Subcutaneous abdominal adipose tissue (tissue), 5 donors: ENCODE measurements around the gene CFAP20.
A peak's percentile ranks its signal among the peaks of the same experiment; 100 is the strongest.

Experiments
- H3K27ac ChIP-seq: one replicate; pipeline ENCODE4 v1.7.0; 2013; ENCODE audit warnings: low read depth, mild to moderate bottlenecking, inconsistent platforms, low read length, moderate library complexity
- H3K27me3 ChIP-seq, 5 donors: one replicate each; pipeline ENCODE4 v1.7.0; 2013; ENCODE audit warnings: low read length in 5 of 5, inconsistent platforms in 1 of 5; ENCODE audit not compliant: control insufficient read depth in 5 of 5, insufficient read depth in 4 of 5
- H3K36me3 ChIP-seq, 5 donors: one replicate each; pipeline ENCODE4 v1.7.0; 2013; ENCODE audit warnings: low read length in 5 of 5; ENCODE audit not compliant: control insufficient read depth in 5 of 5, insufficient read depth in 5 of 5
- H3K4me1 ChIP-seq, 5 donors: one replicate each; pipeline ENCODE4 v1.7.0; 2013; ENCODE audit warnings: low read length in 5 of 5, mild to moderate bottlenecking in 3 of 5, moderate library complexity in 1 of 5; ENCODE audit not compliant: control insufficient read depth in 5 of 5, insufficient read depth in 5 of 5
- H3K4me3 ChIP-seq, 5 donors: one replicate each; pipeline ENCODE4 v1.7.0; 2013; ENCODE audit warnings: low read length in 5 of 5, low read depth in 1 of 5
- H3K9ac ChIP-seq, 5 donors: one replicate each; pipeline ENCODE4 v1.7.0; 2013; ENCODE audit warnings: low read length in 5 of 5, mild to moderate bottlenecking in 4 of 5, moderate library complexity in 3 of 5
- H3K9me3 ChIP-seq, 5 donors: one replicate each; pipeline ENCODE4 v1.7.0; 2013; ENCODE audit warnings: low read length in 5 of 5; ENCODE audit not compliant: control insufficient read depth in 5 of 5
- donor health status: healthy.
- donor health status: healthy.
- donor health status: healthy.
- donor health status: healthy.
- donor health status: healthy.

CFAP20 gene

DNA sequence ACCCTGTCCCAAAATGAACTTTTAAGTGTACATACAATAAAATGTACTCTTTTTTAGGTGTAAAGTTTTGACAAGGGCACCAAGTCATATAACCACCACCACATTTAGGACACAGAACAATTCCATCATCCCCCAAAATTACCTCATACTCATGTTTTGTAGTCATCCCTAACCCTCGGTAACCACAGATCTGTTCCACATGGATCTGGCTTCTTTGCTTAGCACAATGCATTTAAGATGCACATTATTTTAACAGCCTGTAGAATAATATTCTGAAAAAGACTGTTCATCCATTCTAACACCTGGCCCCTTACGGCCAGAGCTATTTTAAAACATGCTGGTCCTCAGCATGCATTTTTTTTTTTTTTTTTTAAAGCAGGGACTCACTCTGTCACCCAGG is 25.2 kb upstream of the CFAP20 start:
- Histone ChIP-seq H3K27me3 (no peaks in the 10 kb centered on the region), H3K36me3 (peaks cover under 1 to 26% (median 13%) of the 10 kb centered on the region in 5 donors), H3K4me3 (no peak overlapping the region), H3K27ac (no peak overlapping the region), H3K4me1 (no peaks in the 10 kb centered on the region), H3K9me3 (no peaks in the 10 kb centered on the region), H3K9ac (no peak overlapping the region)

DNA sequence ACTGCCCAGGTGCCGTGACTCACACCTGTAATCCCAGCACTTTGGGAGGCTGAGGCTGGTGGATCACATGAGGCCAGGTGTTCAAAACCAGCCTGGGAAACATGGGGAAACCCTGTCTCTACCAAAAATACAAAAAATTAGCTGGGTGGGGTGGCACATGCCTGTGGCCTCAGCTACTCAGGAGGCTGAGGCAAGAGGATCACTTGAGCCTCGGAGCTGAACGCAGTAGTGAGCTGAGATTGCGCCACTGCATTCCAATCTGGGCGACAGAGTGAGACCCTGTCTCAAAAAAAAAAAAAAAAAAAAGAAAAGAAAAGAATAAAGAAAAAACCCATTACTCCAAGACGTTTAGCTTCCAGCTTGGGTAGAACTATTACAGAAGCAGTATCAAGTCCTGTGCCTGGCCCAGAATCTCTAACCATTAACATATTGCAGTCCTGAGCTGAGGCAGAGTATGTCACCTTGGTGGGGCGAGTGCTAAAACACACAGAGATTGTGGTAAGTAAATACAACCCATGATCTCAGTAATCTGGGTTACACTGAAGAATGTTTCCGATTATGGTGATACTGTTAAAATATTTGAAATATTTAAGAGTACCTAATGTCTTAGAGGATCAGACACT is 23.2 kb upstream of the CFAP20 start:
- no peaks in the 10 kb centered on the region for H3K27me3 ChIP-seq
- peaks cover 0 to 7% (median 4%) of the 10 kb centered on the region in 5 donors for H3K36me3 ChIP-seq
- no peaks in the 10 kb centered on the region for H3K9me3 ChIP-seq
- no peak overlapping the region for H3K9ac ChIP-seq
- H3K4me1 ChIP-seq = no peaks in the 10 kb centered on the region
- no peak overlapping the region for H3K4me3 ChIP-seq
- no peak overlapping the region for H3K27ac ChIP-seq

DNA sequence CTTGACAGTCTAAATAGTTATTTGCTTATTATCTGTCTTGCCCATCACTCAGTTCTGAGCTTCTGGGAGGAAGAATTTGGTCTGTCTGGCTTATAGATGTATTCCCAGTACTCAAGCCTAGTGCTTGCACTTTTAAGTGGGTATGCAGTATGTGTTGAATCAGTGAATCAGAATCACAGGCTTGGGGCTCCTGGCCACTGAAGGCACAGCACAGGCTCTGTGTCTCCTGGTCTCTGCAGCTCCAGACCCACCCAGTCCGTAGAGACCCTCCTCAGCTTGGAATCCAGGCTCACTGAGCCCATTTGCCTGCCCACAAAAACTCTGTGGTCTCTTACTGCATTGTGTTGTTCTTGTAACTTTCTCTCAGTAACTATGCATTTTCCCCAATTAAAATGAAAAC is 19.3 kb upstream of the CFAP20 start:
- Histone ChIP-seq H3K27ac (no peak overlapping the region), H3K9ac (no peak overlapping the region), H3K4me3 (no peak overlapping the region), H3K4me1 (no peaks in the 10 kb centered on the region), H3K36me3 (no peaks in the 10 kb centered on the region), H3K9me3 (no peaks in the 10 kb centered on the region), H3K27me3 (no peaks in the 10 kb centered on the region)

DNA sequence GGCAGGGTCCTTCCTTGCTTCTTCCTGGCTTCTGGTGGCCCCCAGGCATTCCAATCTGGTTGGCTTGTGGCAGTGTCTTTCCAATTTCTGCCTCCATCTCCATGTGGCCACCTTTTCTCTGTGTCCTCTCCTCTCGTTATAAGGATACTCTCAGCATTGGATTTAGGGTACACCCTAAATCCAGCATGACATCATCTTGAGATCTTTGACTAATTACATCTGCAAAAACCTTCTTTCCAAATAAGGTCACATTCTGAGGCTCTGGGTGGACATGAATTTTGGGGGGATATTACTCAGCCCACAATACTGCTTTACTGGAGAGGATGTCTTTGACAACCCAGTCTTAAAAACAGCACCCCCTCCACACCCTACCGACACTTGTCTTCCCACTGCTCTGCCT is 18.9 kb upstream of the CFAP20 start:
- Histone ChIP-seq H3K27me3 (no peaks in the 10 kb centered on the region), H3K36me3 (no peaks in the 10 kb centered on the region)

DNA sequence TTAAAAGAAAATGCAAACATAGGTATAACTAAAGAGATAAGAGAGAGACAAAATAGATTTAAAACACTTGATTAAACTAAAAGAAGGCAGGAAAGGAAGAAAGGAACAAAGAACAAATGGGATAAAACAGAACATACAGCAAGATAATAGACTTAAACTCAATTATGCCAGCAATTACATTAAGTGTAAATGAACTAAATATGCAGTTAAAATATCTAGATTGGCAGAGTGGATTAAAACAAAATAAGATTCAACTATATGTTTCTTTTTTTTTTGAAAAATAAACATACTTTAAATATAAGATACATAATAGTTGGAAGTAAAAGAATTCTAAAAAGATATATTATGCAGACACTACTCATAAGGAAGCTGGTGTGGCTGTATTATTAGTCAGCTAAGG is 9.7 kb upstream of the CFAP20 start:
- Histone ChIP-seq H3K9me3 (peaks cover 0 to 17% (median 14%) of the 10 kb centered on the region in 5 donors), H3K4me1 (no peaks in the 10 kb centered on the region), H3K9ac (no peak overlapping the region), H3K36me3 (no peaks in the 10 kb centered on the region), H3K4me3 (no peak overlapping the region), H3K27ac (no peak overlapping the region), H3K27me3 (no peaks in the 10 kb centered on the region)

More for the DNA sequence above, 18.9 kb upstream of the CFAP20 start:
- Histone ChIP-seq H3K4me1 (no peaks in the 10 kb centered on the region), H3K9me3 (no peaks in the 10 kb centered on the region), H3K27ac (no peak overlapping the region), H3K4me3 (no peak overlapping the region), H3K9ac (no peak overlapping the region)

DNA sequence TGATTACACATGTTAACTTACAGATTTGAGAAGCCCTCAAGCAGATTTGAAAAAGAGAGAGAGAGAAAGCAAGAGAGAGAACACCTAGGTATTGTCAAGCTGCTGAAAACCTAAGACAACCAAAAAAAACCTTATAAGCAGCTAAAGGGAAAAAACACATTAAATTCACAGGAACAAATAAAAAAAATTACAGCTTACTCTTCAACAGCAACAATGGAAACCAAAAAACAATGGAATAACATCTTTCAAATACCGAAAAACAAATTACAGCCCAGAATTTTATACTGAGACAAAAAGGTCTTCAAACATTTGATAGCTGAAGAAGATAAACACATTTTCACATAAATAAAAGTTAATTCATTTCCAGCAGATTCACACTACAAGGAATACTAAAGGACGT is 8.4 kb upstream of the CFAP20 start:
- H3K27ac ChIP-seq = no peak overlapping the region
- H3K4me3 ChIP-seq = no peak overlapping the region
- no peaks in the 10 kb centered on the region for H3K36me3 ChIP-seq
- no peaks in the 10 kb centered on the region for H3K4me1 ChIP-seq
- no peaks in the 10 kb centered on the region for H3K27me3 ChIP-seq
- H3K9me3 ChIP-seq = peaks cover 0 to 17% (median 14%) of the 10 kb centered on the region in 5 donors
- no peak overlapping the region for H3K9ac ChIP-seq

DNA sequence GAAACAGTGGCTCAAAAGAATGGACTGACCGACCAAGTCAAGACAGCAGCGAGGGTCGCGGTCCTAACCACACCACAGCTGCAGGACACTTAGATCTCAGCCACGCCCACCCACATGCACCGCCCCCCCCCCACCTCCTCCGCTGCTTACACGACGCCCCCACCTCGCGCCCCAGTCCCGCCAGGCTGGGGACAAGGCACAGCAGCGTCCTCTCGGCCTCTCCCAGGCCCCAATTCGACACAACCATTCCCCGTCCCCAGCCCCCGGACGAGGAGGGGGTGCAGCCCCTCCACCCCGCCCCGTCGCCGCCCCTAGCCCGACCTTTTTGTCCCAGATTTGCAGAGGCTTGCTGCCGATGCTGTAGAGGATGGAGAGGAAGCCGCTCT is 477 bp downstream of the CFAP20 start:
- Histone ChIP-seq H3K9me3 (peaks cover 0 to 2% (median 0%) of the 10 kb centered on the region in 5 donors), H3K4me3 (peak overlapping the region; percentile 89 to 99 (median 93)), H3K9ac (peak overlapping the region in 4 of 5 donors; percentile 84 to 94 (median 90)), H3K36me3 (no peaks in the 10 kb centered on the region), H3K27me3 (no peaks in the 10 kb centered on the region), H3K27ac (peak overlapping the region; percentile 74), H3K4me1 (peaks cover 2 to 50% (median 45%) of the 10 kb centered on the region in 5 donors)

DNA sequence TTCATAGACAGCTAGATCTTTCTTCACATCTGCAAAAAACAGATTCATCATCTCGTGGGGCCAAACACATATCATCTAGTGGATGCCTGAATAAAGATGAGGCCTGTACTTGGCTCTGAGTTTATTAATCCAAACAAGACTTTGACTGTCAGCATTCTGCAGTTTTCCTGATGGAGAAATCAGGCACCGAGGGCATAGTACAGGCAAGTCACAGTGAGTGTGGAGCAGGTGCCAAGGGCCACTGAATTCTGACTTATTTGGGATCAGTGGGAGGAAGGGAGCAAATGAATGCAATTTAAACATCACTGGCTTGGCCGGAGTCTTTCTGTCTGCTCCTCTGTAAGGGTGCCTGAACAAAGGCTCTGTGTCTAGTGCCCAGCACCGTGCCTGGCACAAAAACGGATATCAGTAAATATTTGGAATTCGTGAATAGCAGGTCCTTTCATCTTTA is 975 bp downstream of the CFAP20 start:
- H3K27me3 ChIP-seq = no peaks in the 10 kb centered on the region
- H3K27ac ChIP-seq = peak overlapping the region; percentile 66
- peaks cover 2 to 50% (median 45%) of the 10 kb centered on the region in 5 donors for H3K4me1 ChIP-seq
- H3K9me3 ChIP-seq = peaks cover 0 to 2% (median 0%) of the 10 kb centered on the region in 5 donors
- peak overlapping the region; percentile 57 to 90 (median 63) for H3K9ac ChIP-seq
- H3K4me3 ChIP-seq = peak overlapping the region; percentile 89 to 99 (median 93)
- no peaks in the 10 kb centered on the region for H3K36me3 ChIP-seq

DNA sequence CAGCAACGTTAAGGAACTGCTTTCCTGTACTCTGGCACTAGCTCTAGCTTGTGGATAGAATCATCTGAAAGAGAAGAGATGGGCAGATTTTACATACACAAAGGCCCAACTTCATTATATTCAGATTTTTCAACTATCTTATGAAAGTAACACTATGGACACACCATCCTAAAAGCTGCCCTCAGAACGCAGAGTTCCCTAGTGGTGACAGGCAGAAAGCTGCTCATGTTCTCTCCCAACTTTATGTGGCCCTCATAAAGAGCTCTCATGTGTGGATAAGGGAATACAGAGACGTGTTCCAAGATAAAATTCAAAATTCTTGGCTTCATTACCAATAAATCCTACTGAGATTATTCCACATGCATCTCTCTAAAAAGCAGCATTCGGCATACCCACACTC is 1.5 kb downstream of the CFAP20 start:
- Histone ChIP-seq H3K4me3 (peak overlapping the region; percentile 89 to 99 (median 93)), H3K36me3 (no peaks in the 10 kb centered on the region), H3K9ac (peak overlapping the region; percentile 15 to 90 (median 63)), H3K4me1 (peaks cover 2 to 50% (median 45%) of the 10 kb centered on the region in 5 donors), H3K27ac (peak overlapping the region; percentile 66), H3K27me3 (no peaks in the 10 kb centered on the region), H3K9me3 (peaks cover 0 to 2% (median 0%) of the 10 kb centered on the region in 5 donors)

DNA sequence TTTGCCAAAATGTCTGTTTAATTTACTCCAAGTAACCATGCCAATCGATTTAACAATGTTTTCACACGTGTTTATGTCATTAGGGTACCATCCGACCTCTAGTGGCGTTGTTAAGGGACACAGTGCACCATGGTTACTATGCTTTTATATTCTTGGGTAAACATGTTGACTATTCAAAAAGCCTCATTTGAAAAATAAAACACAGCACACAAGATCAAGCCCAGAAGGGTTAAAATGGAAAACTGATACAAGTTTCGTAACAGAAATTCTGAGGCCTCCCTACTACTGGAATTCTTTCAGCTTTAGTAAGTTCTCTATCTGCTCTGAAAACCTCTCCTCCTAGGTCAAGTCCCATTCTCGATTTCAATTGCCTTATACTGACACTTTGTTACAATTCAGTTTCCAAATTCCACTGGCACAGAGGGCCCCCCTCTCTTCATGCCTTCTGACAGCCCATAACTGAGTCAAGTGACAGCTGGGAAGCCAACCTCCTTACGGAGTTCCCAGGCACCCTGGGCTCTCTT is 2.1 kb downstream of the CFAP20 start:
- Histone ChIP-seq H3K36me3 (no peaks in the 10 kb centered on the region), H3K27me3 (no peaks in the 10 kb centered on the region), H3K4me3 (peak overlapping the region; percentile 89 to 99 (median 93)), H3K27ac (peak overlapping the region; percentile 66), H3K9ac (peak overlapping the region; percentile 8 to 83 (median 57)), H3K4me1 (peaks cover 2 to 52% (median 46%) of the 10 kb centered on the region in 5 donors), H3K9me3 (peaks cover 0 to 2% (median 0%) of the 10 kb centered on the region in 5 donors)
